SU-DHL-6 (cell line): Measurements from ENCODE around the gene TXNDC5.

Experiments
- H2AFZ ChIP-seq: fragments of 200-600 bp; sonication (generic); 2 replicates; pipeline ENCODE4 v1.6.1; 2014; ENCODE audit warnings: low read depth, mild to moderate bottlenecking, moderate library complexity, mixed read lengths, antibody characterized with exemption, low read length; ENCODE audit not compliant: severe bottlenecking
- H3F3A ChIP-seq: fragments of 200-600 bp; shearing (Covaris generic); 2 replicates; pipeline ENCODE4 v1.6.0; 2016; ENCODE audit warnings: antibody characterized with exemption, mild to moderate bottlenecking; ENCODE audit not compliant: insufficient read depth
- H3K27ac ChIP-seq: fragments of 200-600 bp; sonication (generic); 2 replicates; pipeline ENCODE4 v1.5.1; 2016; ENCODE audit warnings: low read depth, mild to moderate bottlenecking, low read length, moderate library complexity, mixed read lengths
- H3K27me3 ChIP-seq: fragments of 200-600 bp; sonication (generic), shearing (Covaris generic); 2 replicates; pipeline ENCODE4 v1.6.0; 2014; ENCODE audit warnings: mild to moderate bottlenecking, low read length
- H3K36me3 ChIP-seq: fragments of 200-600 bp; sonication (generic); 2 replicates; pipeline ENCODE4 v1.6.1; 2014; ENCODE audit warnings: mild to moderate bottlenecking, low read length, mixed read lengths
- H3K4me2 ChIP-seq: fragments of 300-600, 200-600 bp; shearing (Covaris generic), sonication (generic); 2 replicates; pipeline ENCODE4 v1.6.0; 2014; ENCODE audit warnings: low read length, low read depth, mild to moderate bottlenecking; ENCODE audit not compliant: poor library complexity, severe bottlenecking
- H3K4me3 ChIP-seq: fragments of 200-600 bp; sonication (generic); 2 replicates; pipeline ENCODE4 v1.5.1; 2014; ENCODE audit warnings: antibody characterized with exemption, low read length, mild to moderate bottlenecking, mixed read lengths; ENCODE audit not compliant: insufficient read depth, poor library complexity, severe bottlenecking
- H3K79me2 ChIP-seq: fragments of 200-600 bp; sonication (generic); 2 replicates; pipeline ENCODE4 v1.6.1; 2014; ENCODE audit warnings: mild to moderate bottlenecking, low read length, moderate library complexity; ENCODE audit not compliant: insufficient read depth
- H3K9ac ChIP-seq: fragments of 200-600 bp; sonication (generic); 2 replicates; pipeline ENCODE4 v1.7.0; 2014; ENCODE audit warnings: mild to moderate bottlenecking, low read length
- H3K9me2 ChIP-seq: fragments of 200-600 bp; sonication (generic); replicated peaks from 2 replicates; pipeline ENCODE4 v1.6.1; 2014; ENCODE audit warnings: low read length; ENCODE audit not compliant: insufficient read depth
- H3K9me3 ChIP-seq: fragments of 200-600 bp; sonication (generic); 2 replicates; pipeline ENCODE4 v1.6.1; 2014; ENCODE audit warnings: low read length, mixed read lengths; ENCODE audit not compliant: insufficient read depth
- H4K20me1 ChIP-seq: fragments of 200-600 bp; sonication (generic); 2 replicates; pipeline ENCODE4 v1.6.1; 2014; ENCODE audit warnings: low read depth, mild to moderate bottlenecking, antibody characterized with exemption, low read length, moderate library complexity, mixed read lengths
- CTCF ChIP-seq: fragments of 200-600 bp; sonication (generic); IDR thresholded peaks from one replicate; pipeline ENCODE4 v1.5.1; 2017; ENCODE audit warnings: antibody characterized with exemption, mild to moderate bottlenecking, low read length, moderate library complexity; ENCODE audit not compliant: insufficient read depth, poor library complexity, severe bottlenecking
- EZH2phosphoT487 ChIP-seq: fragments of 200-600 bp; sonication (generic), shearing (Covaris generic); conservative IDR thresholded peaks from 2 replicates; pipeline ENCODE4 v1.6.1; 2018; ENCODE audit warnings: mild to moderate bottlenecking, antibody characterized with exemption, low read length, moderate library complexity, mixed read lengths

Gene TXNDC5

GRCh38 chr6:7866526-7866925 lies 44.1 kb downstream of the TXNDC5 start:
- no peaks in the 10 kb centered on the region for H3K27me3 ChIP-seq
- H3K79me2 ChIP-seq, result no peaks in the 10 kb centered on the region
- TF ChIP-seq EZH2phosphoT487 (no peak), CTCF (no peak)
- H2AFZ ChIP-seq, result no peak overlapping the region
- H3K36me3 ChIP-seq, result no peaks in the 10 kb centered on the region
- H3K9ac ChIP-seq, result no peak overlapping the region
- H3K4me3 ChIP-seq, result no peak overlapping the region
- no peaks in the 10 kb centered on the region for H3K9me2 ChIP-seq
- no peak overlapping the region for H3K4me2 ChIP-seq
- H4K20me1 ChIP-seq, result no peaks in the 10 kb centered on the region
- H3K9me3 ChIP-seq, result no peaks in the 10 kb centered on the region
- no peak overlapping the region for H3K27ac ChIP-seq
- no peaks in the 10 kb centered on the region for H3F3A ChIP-seq

GRCh38 chr6:7865781-7866180 lies 44.8 kb downstream of the TXNDC5 start:
- H3K36me3 ChIP-seq, result no peaks in the 10 kb centered on the region
- H3K27me3 ChIP-seq, result no peaks in the 10 kb centered on the region
- no peak overlapping the region for H2AFZ ChIP-seq
- no peak overlapping the region for H3K9ac ChIP-seq
- H3K4me3 ChIP-seq, result no peak overlapping the region
- H3K4me2 ChIP-seq, result no peak overlapping the region
- no peak overlapping the region for H3K27ac ChIP-seq
- no peaks in the 10 kb centered on the region for H3K9me2 ChIP-seq
- H3K9me3 ChIP-seq, result no peaks in the 10 kb centered on the region
- H3F3A ChIP-seq, result no peaks in the 10 kb centered on the region
- TF ChIP-seq CTCF (no peak), EZH2phosphoT487 (no peak)
- H4K20me1 ChIP-seq, result no peaks in the 10 kb centered on the region
- no peaks in the 10 kb centered on the region for H3K79me2 ChIP-seq

- Histone ChIP-seq H3F3A (no peaks in the 10 kb centered on the region), H3K4me3 (no peak overlapping the region), H3K36me3 (no peaks in the 10 kb centered on the region), H2AFZ (no peak overlapping the region), H3K9ac (no peak overlapping the region), H3K9me2 (no peaks in the 10 kb centered on the region), H3K27ac (no peak overlapping the region), H3K27me3 (no peaks in the 10 kb centered on the region), H4K20me1 (no peaks in the 10 kb centered on the region), H3K79me2 (no peaks in the 10 kb centered on the region), H3K9me3 (no peaks in the 10 kb centered on the region), H3K4me2 (no peak overlapping the region)
- no peak for TF ChIP-seq EZH2phosphoT487
- no peak for TF ChIP-seq CTCF
Observed at GRCh38 chr6:7859591-7859990, 51.0 kb downstream of the TXNDC5 start.

GRCh38 chr6:7851780-7852179 lies 58.8 kb downstream of the TXNDC5 start:
- Histone ChIP-seq H3F3A (no peaks in the 10 kb centered on the region), H3K27ac (no peak overlapping the region), H3K36me3 (no peaks in the 10 kb centered on the region), H4K20me1 (no peaks in the 10 kb centered on the region), H3K9me2 (no peaks in the 10 kb centered on the region), H3K9ac (no peak overlapping the region), H3K27me3 (no peaks in the 10 kb centered on the region), H3K9me3 (peaks cover 7% of the 10 kb centered on the region; the same call in 1 of the 2 replicates), H3K79me2 (no peaks in the 10 kb centered on the region), H3K4me2 (no peak overlapping the region), H2AFZ (no peak overlapping the region), H3K4me3 (no peak overlapping the region)
- TF ChIP-seq EZH2phosphoT487 (no peak), CTCF (no peak)
